ENCODE results near the gene LILRB1.

The LILRB1 gene

DNA sequence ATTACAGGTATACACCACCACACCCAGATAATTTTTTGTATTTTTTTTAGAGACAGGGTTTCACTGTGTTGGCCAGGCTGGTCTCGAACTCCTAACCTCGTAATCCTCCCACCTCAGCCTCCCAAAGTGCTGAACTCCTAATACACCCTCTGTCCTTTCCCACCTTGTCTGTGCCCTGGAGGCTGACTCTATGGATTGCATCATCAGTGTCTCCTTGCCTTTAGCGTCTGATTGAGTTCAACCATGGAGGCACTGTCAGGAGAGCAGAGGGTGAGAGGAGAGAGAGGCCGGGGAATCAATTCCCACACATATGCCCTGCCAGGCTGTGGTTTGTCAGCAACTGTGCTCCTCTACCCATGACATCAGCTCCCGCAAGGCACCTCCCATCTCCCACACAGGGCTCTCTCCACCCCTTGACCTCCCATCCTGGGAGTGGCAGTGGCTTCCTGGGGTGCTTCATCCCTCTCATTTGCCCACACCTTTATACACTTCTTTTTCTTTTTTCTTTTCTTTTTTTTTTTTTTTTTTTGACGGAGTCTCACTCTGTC, 19.9 kb downstream of the LILRB1 start:
- H3K36me3 ChIP-seq (ENCODE audit: insufficient read depth, low read length): no peaks in the 10 kb centered on the region
- no peaks in the 10 kb centered on the region for H4K20me1 ChIP-seq (ENCODE audit: insufficient read depth, low read length)
- TF ChIP-seq, protein P1, sequence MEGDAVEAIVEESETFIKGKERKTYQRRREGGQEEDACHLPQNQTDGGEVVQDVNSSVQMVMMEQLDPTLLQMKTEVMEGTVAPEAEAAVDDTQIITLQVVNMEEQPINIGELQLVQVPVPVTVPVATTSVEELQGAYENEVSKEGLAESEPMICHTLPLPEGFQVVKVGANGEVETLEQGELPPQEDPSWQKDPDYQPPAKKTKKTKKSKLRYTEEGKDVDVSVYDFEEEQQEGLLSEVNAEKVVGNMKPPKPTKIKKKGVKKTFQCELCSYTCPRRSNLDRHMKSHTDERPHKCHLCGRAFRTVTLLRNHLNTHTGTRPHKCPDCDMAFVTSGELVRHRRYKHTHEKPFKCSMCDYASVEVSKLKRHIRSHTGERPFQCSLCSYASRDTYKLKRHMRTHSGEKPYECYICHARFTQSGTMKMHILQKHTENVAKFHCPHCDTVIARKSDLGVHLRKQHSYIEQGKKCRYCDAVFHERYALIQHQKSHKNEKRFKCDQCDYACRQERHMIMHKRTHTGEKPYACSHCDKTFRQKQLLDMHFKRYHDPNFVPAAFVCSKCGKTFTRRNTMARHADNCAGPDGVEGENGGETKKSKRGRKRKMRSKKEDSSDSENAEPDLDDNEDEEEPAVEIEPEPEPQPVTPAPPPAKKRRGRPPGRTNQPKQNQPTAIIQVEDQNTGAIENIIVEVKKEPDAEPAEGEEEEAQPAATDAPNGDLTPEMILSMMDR (IDR thresholded peaks at IDR 0.05; ENCODE audit: low read length): no peak
- no peak for TF ChIP-seq EZH2 (IDR thresholded peaks at IDR 0.05; ENCODE audit: borderline replicate concordance, low read length)
- H3F3A ChIP-seq (ENCODE audit: insufficient read depth, low read length): no peaks in the 10 kb centered on the region
- no peak overlapping the region for H3K4me3 ChIP-seq (ENCODE audit: low read depth, low read length, poor library complexity, severe bottlenecking)
- H3K9ac ChIP-seq (ENCODE audit: low read length): no peak overlapping the region
- H3K9me3 ChIP-seq (ENCODE audit: low read length): no peaks in the 10 kb centered on the region
- H2AFZ ChIP-seq (ENCODE audit: low read length): no peak overlapping the region
- H3K4me2 ChIP-seq (ENCODE audit: low read length): no peak overlapping the region
- H3K27me3 ChIP-seq (ENCODE audit: insufficient read depth, low read length): no peaks in the 10 kb centered on the region
- no peaks in the 10 kb centered on the region for H3K79me2 ChIP-seq (ENCODE audit: insufficient read depth, low read length)
- no peaks in the 10 kb centered on the region for H3K9me2 ChIP-seq (ENCODE audit: low read depth, low read length)
- no peak overlapping the region for H3K27ac ChIP-seq (ENCODE audit: low read depth, low read length, poor library complexity, severe bottlenecking)
- H3K4me1 ChIP-seq (ENCODE audit: insufficient read depth, low read length, severe bottlenecking): no peaks in the 10 kb centered on the region

DNA sequence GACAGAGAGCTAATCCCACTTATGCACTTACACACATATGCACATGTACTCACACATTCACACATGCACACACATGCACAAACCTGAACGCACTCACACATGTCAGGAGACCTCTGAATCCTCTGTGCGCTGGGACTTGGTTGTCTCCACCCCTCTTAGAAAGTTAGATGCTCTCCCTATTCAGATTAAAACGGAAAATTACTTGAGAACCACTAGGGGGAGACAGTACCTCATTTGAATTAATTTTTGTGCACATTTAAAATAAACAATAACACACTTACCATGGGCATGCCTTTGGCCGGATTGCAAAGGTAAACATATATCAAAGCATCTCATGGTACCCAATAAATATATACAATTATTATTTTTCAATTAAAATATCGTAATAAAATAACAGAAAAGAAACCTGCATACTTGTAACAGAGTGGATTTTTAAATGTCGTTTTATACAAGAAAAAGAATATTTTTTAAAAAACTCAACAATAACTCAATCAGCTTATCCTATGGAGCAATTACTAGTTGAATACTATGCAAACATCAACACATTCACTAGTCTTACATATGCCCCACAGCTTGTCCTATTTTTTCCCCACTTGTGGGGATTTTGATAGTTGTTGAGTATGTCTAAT, 23.0 kb downstream of the LILRB1 start:
- H3K4me3 ChIP-seq (ENCODE audit: low read depth, low read length, poor library complexity, severe bottlenecking): no peak overlapping the region
- H3F3A ChIP-seq (ENCODE audit: insufficient read depth, low read length): no peaks in the 10 kb centered on the region
- no peak for TF ChIP-seq EZH2 (IDR thresholded peaks at IDR 0.05; ENCODE audit: borderline replicate concordance, low read length)
- TF ChIP-seq, protein P1 (IDR thresholded peaks at IDR 0.05; ENCODE audit: low read length): peak; percentile 52
- no peaks in the 10 kb centered on the region for H3K9me3 ChIP-seq (ENCODE audit: low read length)
- no peaks in the 10 kb centered on the region for H3K9me2 ChIP-seq (ENCODE audit: low read depth, low read length)
- H3K4me2 ChIP-seq (ENCODE audit: low read length): no peak overlapping the region
- H3K36me3 ChIP-seq (ENCODE audit: insufficient read depth, low read length): no peaks in the 10 kb centered on the region
- no peaks in the 10 kb centered on the region for H4K20me1 ChIP-seq (ENCODE audit: insufficient read depth, low read length)
- no peak overlapping the region for H3K27ac ChIP-seq (ENCODE audit: low read depth, low read length, poor library complexity, severe bottlenecking)
- H3K27me3 ChIP-seq (ENCODE audit: insufficient read depth, low read length): no peaks in the 10 kb centered on the region
- no peak overlapping the region for H3K9ac ChIP-seq (ENCODE audit: low read length)
- no peaks in the 10 kb centered on the region for H3K79me2 ChIP-seq (ENCODE audit: insufficient read depth, low read length)
- no peaks in the 10 kb centered on the region for H3K4me1 ChIP-seq (ENCODE audit: insufficient read depth, low read length, severe bottlenecking)
- H2AFZ ChIP-seq (ENCODE audit: low read length): no peak overlapping the region

DNA sequence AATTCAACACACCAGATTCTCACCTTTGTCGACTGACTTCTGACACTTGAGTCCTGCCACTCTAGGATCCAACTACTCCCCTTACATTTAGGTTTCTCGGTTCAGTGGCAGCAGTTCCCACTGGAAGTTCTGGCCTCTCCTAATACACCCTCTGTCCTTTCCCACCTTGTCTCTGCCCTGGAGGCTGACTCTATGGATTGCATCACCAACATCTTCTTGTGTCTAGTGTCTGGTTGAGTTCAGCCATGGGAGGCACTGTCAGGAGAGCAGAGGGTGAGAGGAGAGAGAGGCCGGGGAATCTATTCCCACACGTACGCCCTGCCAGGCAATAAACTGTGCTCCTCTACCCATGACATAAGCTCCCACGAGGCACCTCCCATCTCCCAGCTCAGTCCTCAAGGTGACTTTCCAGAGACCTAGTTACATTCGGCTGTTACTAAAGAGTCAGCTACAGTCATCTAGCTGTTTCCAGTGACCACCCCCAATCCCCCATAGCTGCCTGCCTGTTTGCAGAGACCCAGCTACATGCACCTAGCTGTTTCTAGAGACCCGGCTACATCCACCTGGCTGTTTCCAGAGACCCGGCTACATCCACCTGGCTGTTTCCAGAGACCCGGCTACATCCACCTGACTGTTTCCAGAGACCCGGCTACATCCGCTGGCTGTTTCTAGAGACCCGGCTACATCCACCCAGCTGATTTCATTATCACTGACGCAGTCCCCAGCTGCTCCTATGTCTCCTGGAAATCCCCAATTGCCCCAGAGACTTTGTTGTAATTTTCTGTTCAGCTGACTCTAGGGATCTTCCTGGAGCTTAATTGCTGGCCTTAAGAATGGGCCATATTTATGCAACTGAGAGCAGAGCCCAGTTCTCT, 24.4 kb downstream of the LILRB1 start:
- Histone ChIP-seq H3K9me3 (ENCODE audit: low read length) (no peaks in the 10 kb centered on the region), H3K36me3 (ENCODE audit: insufficient read depth, low read length) (no peaks in the 10 kb centered on the region), H3F3A (ENCODE audit: insufficient read depth, low read length) (no peaks in the 10 kb centered on the region), H3K4me1 (ENCODE audit: insufficient read depth, low read length, severe bottlenecking) (no peaks in the 10 kb centered on the region), H3K4me3 (ENCODE audit: low read depth, low read length, poor library complexity, severe bottlenecking) (no peak overlapping the region), H2AFZ (ENCODE audit: low read length) (no peak overlapping the region), H4K20me1 (ENCODE audit: insufficient read depth, low read length) (no peaks in the 10 kb centered on the region), H3K4me2 (ENCODE audit: low read length) (no peak overlapping the region), H3K27me3 (ENCODE audit: insufficient read depth, low read length) (no peaks in the 10 kb centered on the region), H3K9me2 (ENCODE audit: low read depth, low read length) (no peaks in the 10 kb centered on the region), H3K9ac (ENCODE audit: low read length) (no peak overlapping the region), H3K27ac (ENCODE audit: low read depth, low read length, poor library complexity, severe bottlenecking) (no peak overlapping the region), H3K79me2 (ENCODE audit: insufficient read depth, low read length) (no peaks in the 10 kb centered on the region)
- TF ChIP-seq, protein P1 (IDR thresholded peaks at IDR 0.05; ENCODE audit: low read length): no peak
- no peak for TF ChIP-seq EZH2 (IDR thresholded peaks at IDR 0.05; ENCODE audit: borderline replicate concordance, low read length)
